ENCODE data around the gene JAM3.

Gene JAM3

GRCh38 chr11:134155946-134156865 lies 87.3 kb downstream of the JAM3 start:
- no peak for ATAC-seq
- TF ChIP-seq, protein P1, sequence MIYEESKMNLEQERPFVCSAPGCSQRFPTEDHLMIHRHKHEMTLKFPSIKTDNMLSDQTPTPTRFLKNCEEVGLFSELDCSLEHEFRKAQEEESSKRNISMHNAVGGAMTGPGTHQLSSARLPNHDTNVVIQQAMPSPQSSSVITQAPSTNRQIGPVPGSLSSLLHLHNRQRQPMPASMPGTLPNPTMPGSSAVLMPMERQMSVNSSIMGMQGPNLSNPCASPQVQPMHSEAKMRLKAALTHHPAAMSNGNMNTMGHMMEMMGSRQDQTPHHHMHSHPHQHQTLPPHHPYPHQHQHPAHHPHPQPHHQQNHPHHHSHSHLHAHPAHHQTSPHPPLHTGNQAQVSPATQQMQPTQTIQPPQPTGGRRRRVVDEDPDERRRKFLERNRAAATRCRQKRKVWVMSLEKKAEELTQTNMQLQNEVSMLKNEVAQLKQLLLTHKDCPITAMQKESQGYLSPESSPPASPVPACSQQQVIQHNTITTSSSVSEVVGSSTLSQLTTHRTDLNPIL (CRISPR knock-in tag; IDR thresholded peaks at IDR 0.05; ENCODE audit: low read depth), result no peak
- TF ChIP-seq, protein P2, sequence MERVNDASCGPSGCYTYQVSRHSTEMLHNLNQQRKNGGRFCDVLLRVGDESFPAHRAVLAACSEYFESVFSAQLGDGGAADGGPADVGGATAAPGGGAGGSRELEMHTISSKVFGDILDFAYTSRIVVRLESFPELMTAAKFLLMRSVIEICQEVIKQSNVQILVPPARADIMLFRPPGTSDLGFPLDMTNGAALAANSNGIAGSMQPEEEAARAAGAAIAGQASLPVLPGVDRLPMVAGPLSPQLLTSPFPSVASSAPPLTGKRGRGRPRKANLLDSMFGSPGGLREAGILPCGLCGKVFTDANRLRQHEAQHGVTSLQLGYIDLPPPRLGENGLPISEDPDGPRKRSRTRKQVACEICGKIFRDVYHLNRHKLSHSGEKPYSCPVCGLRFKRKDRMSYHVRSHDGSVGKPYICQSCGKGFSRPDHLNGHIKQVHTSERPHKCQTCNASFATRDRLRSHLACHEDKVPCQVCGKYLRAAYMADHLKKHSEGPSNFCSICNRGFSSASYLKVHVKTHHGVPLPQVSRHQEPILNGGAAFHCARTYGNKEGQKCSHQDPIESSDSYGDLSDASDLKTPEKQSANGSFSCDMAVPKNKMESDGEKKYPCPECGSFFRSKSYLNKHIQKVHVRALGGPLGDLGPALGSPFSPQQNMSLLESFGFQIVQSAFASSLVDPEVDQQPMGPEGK (CRISPR knock-in tag; IDR thresholded peaks at IDR 0.05; ENCODE audit: borderline replicate concordance), result no peak
- TF ChIP-seq ISL1 (CRISPR knock-in tag; IDR thresholded peaks at IDR 0.05), result no peak
- TF ChIP-seq CSDC2 (CRISPR knock-in tag; IDR thresholded peaks at IDR 0.05), result no peak
- no peak for TF ChIP-seq BACH2 (CRISPR knock-in tag; IDR thresholded peaks at IDR 0.05; ENCODE audit: borderline replicate concordance)
- TF ChIP-seq ZNF8 (CRISPR knock-in tag; IDR thresholded peaks at IDR 0.05), result no peak
- TF ChIP-seq POU6F1 (CRISPR knock-in tag; IDR thresholded peaks at IDR 0.05; ENCODE audit: borderline replicate concordance, low read depth), result no peak
- no peak for TF ChIP-seq ARNTL (CRISPR knock-in tag; IDR thresholded peaks at IDR 0.05; ENCODE audit: borderline replicate concordance, low read depth)
- TF ChIP-seq, protein P3, sequence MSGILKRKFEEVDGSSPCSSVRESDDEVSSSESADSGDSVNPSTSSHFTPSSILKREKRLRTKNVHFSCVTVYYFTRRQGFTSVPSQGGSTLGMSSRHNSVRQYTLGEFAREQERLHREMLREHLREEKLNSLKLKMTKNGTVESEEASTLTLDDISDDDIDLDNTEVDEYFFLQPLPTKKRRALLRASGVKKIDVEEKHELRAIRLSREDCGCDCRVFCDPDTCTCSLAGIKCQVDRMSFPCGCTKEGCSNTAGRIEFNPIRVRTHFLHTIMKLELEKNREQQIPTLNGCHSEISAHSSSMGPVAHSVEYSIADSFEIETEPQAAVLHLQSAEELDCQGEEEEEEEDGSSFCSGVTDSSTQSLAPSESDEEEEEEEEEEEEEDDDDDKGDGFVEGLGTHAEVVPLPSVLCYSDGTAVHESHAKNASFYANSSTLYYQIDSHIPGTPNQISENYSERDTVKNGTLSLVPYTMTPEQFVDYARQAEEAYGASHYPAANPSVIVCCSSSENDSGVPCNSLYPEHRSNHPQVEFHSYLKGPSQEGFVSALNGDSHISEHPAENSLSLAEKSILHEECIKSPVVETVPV (CRISPR knock-in tag; IDR thresholded peaks at IDR 0.05), result no peak
- TF ChIP-seq ZFP3 (CRISPR knock-in tag; IDR thresholded peaks at IDR 0.05), result no peak
- TF ChIP-seq RARB (CRISPR knock-in tag; IDR thresholded peaks at IDR 0.05), result no peak

GRCh38 chr11:134157451-134157850 lies 88.6 kb downstream of the JAM3 start:
- no peak for ATAC-seq
- no peak for TF ChIP-seq PPARA (CRISPR knock-in tag; IDR thresholded peaks at IDR 0.05; ENCODE audit: borderline replicate concordance)
- no peak for TF ChIP-seq ISL1 (CRISPR knock-in tag; IDR thresholded peaks at IDR 0.05)

- no peak for ATAC-seq
- TF ChIP-seq ZNF565 (CRISPR knock-in tag; conservative IDR thresholded peaks at IDR 0.05; ENCODE audit: low read depth) (no peak), GLIS3 (CRISPR knock-in tag; IDR thresholded peaks at IDR 0.05) (no peak), CSDC2 (CRISPR knock-in tag; IDR thresholded peaks at IDR 0.05) (no peak), ESRRG (CRISPR knock-in tag; IDR thresholded peaks at IDR 0.05) (no peak), BACH2 (CRISPR knock-in tag; IDR thresholded peaks at IDR 0.05; ENCODE audit: borderline replicate concordance) (no peak), ARNTL (CRISPR knock-in tag; IDR thresholded peaks at IDR 0.05; ENCODE audit: borderline replicate concordance, low read depth) (no peak), ZC3H10 (CRISPR knock-in tag; IDR thresholded peaks at IDR 0.05) (no peak)
Measured at GRCh38 chr11:134158023-134158422, 89.2 kb downstream of the JAM3 start.

GRCh38 chr11:134159652-134160051 lies 90.8 kb downstream of the JAM3 start:
- no peak for ATAC-seq
- TF ChIP-seq RARB (CRISPR knock-in tag; IDR thresholded peaks at IDR 0.05) (no peak), GLIS3 (CRISPR knock-in tag; IDR thresholded peaks at IDR 0.05) (no peak), TCF4 (CRISPR knock-in tag; IDR thresholded peaks at IDR 0.05; ENCODE audit: borderline replicate concordance) (no peak), CSDC2 (CRISPR knock-in tag; IDR thresholded peaks at IDR 0.05) (no peak), ZNF565 (CRISPR knock-in tag; conservative IDR thresholded peaks at IDR 0.05; ENCODE audit: low read depth) (no peak), ZC3H10 (CRISPR knock-in tag; IDR thresholded peaks at IDR 0.05) (no peak), ZNF70 (CRISPR knock-in tag; IDR thresholded peaks at IDR 0.05) (no peak), ISL1 (CRISPR knock-in tag; IDR thresholded peaks at IDR 0.05) (no peak), ARNTL (CRISPR knock-in tag; IDR thresholded peaks at IDR 0.05; ENCODE audit: borderline replicate concordance, low read depth) (no peak), OSR1 (CRISPR knock-in tag; IDR thresholded peaks at IDR 0.05) (no peak)
- TF ChIP-seq, protein P1 (CRISPR knock-in tag; IDR thresholded peaks at IDR 0.05; ENCODE audit: low read depth), result no peak
- TF ChIP-seq, protein P2 (CRISPR knock-in tag; IDR thresholded peaks at IDR 0.05; ENCODE audit: borderline replicate concordance), result no peak
- TF ChIP-seq, protein P3 (CRISPR knock-in tag; IDR thresholded peaks at IDR 0.05), result no peak
